B cell (primary cell): ENCODE measurements around the gene ANKAR. TPM values are rescaled to one million over a fixed set of nuclear protein-coding genes. Genes with fewer than 3 reads are reported as not detected.

ENCODE experiments used
- ATAC-seq: fragments of 200-7000 bp; cut with Tn5 transposase; one replicate; pipeline ENCODE4 v1.10.0; 2021; ENCODE audit warnings: low read depth, mild to moderate bottlenecking, moderate number of reproducible peaks, moderate library complexity
- CTCF ChIA-PET: fragments of 350-600 bp; sonication (Branson Sonifier 250); formaldehyde crosslinking; loops from one replicate; lab custom pipeline; 2021; ENCODE audit warnings: antibody characterized with exemption, inconsistent platforms; lab: Charles Lee
- POLR2A ChIA-PET: fragments of 350-600 bp; sonication (Branson Sonifier 250); formaldehyde crosslinking; loops from one replicate; lab custom pipeline; 2021; ENCODE audit warnings: antibody characterized with exemption; lab: Charles Lee
- DNase-seq: peaks from one replicate; pipeline ENCODE4 v3.0.0; 2013
- H2AFZ ChIP-seq: 2 replicates; pipeline ENCODE4 v1.6.1; 2012; ENCODE audit warnings: mild to moderate bottlenecking, low read depth, low read length; ENCODE audit not compliant: insufficient read depth, poor library complexity, severe bottlenecking
- H3K27ac ChIP-seq, 2 donors: 1 replicate in 1 of 2; 2 replicates in 1 of 2; pipeline ENCODE4 v1.5.1; 2012 to 2013; ENCODE audit warnings: low read length in 2 of 2, mild to moderate bottlenecking in 2 of 2, moderate library complexity in 1 of 2
- H3K27me3 ChIP-seq, 4 experiments: fragments of 200-600 bp in 1 of 4; sonication (generic) in 1 of 4; replicated peaks in 1 of 4; 1 replicate in 2 of 4; 2 replicates in 2 of 4; pipeline versions ENCODE4 v1.6.1 to v1.7.0; 2013 to 2016; ENCODE audit warnings: low read length in 3 of 4, mild to moderate bottlenecking in 2 of 4, mixed read lengths in 1 of 4, moderate library complexity in 1 of 4; ENCODE audit not compliant: insufficient read depth in 4 of 4, control insufficient read depth in 3 of 4; ENCODE audit errors: control extremely low read depth in 1 of 4
- H3K36me3 ChIP-seq, 2 experiments: replicated peaks in 1 of 2; 1 replicate in 1 of 2; 2 replicates in 1 of 2; pipeline versions ENCODE4 v1.6.1 to v1.7.1; 2013; ENCODE audit warnings: low read length in 1 of 2; ENCODE audit not compliant: insufficient read depth in 2 of 2, control insufficient read depth in 1 of 2; ENCODE audit errors: control extremely low read depth in 1 of 2, extremely low read depth in 1 of 2
- H3K4me1 ChIP-seq, 2 donors: fragments of 200-600 bp in 1 of 2; sonication (generic) in 1 of 2; 1 replicate in 1 of 2; 2 replicates in 1 of 2; pipeline versions ENCODE4 v1.5.1 to v1.6.1; 2013 to 2017; ENCODE audit warnings: low read length in 2 of 2; ENCODE audit not compliant: control insufficient read depth in 2 of 2, insufficient read depth in 2 of 2
- H3K4me2 ChIP-seq: replicated peaks from 2 replicates; pipeline ENCODE3; 2012; ENCODE audit warnings: mild to moderate bottlenecking, low read depth, low read length; ENCODE audit not compliant: poor library complexity, severe bottlenecking
- H3K4me3 ChIP-seq, 5 experiments: fragments of 200-600 bp in 1 of 5; sonication (generic) in 1 of 5; 1 replicate in 3 of 5; 2 replicates in 2 of 5; pipeline versions ENCODE4 v1.5.1 to v1.7.0; 2011 to 2016; ENCODE audit warnings: low read length in 4 of 5, mild to moderate bottlenecking in 4 of 5, low read depth in 2 of 5, control low read depth in 1 of 5, moderate library complexity in 1 of 5; ENCODE audit not compliant: insufficient read depth in 1 of 5; ENCODE audit errors: control extremely low read depth in 1 of 5, extremely low read depth in 1 of 5
- H3K79me2 ChIP-seq: fragments of 200-600 bp; sonication (generic); one replicate; pipeline ENCODE4 v1.6.0; 2016; ENCODE audit warnings: low read length; ENCODE audit not compliant: control insufficient read depth, insufficient read depth
- H3K9ac ChIP-seq: fragments of 200-600 bp; sonication (generic); 2 replicates; pipeline ENCODE4 v1.6.1; 2017; ENCODE audit warnings: mild to moderate bottlenecking, low read length, moderate library complexity
- H3K9me3 ChIP-seq, 3 donors: one replicate each; pipeline versions ENCODE4 v1.6.1 to v1.7.1; 2013; ENCODE audit warnings: low read length in 2 of 3; ENCODE audit not compliant: control insufficient read depth in 2 of 3, insufficient read depth in 1 of 3; ENCODE audit errors: control extremely low read depth in 1 of 3
- H4K20me1 ChIP-seq: 2 replicates; pipeline ENCODE4 v1.6.0; 2012; ENCODE audit warnings: mild to moderate bottlenecking, low read length; ENCODE audit not compliant: insufficient read depth, control insufficient read depth, poor library complexity, severe bottlenecking
- H3K27ac Mint-ChIP-seq: one replicate; pipeline ENCODE4 v1.8.0; 2021; ENCODE audit warnings: mixed read lengths
- H3K27me3 Mint-ChIP-seq: one replicate; pipeline ENCODE4 v1.8.0; 2021; ENCODE audit warnings: mixed read lengths
- H3K4me1 Mint-ChIP-seq: one replicate; pipeline ENCODE4 v1.8.0; 2021; ENCODE audit warnings: mixed read lengths
- H3K4me3 Mint-ChIP-seq: one replicate; pipeline ENCODE4 v1.8.0; 2021; ENCODE audit warnings: mixed read lengths
- H3K9me3 Mint-ChIP-seq: one replicate; pipeline ENCODE4 v1.8.0; 2022; ENCODE audit warnings: mixed read lengths; ENCODE audit not compliant: insufficient read depth
- EZH2 ChIP-seq: IDR thresholded peaks from 2 replicates; pipeline ENCODE4 v1.6.1; 2012; ENCODE audit warnings: borderline replicate concordance, low read depth, mild to moderate bottlenecking, moderate library complexity, low read length; ENCODE audit not compliant: insufficient read depth, poor library complexity, severe bottlenecking
- WGBS: methylation state at CpG from one replicate; pipeline ENCODE4 v1.1.5; 2013; ENCODE audit warnings: missing lambda C conversion rate; ENCODE audit not compliant: insufficient coverage; 5-methylcytosine and 5-hydroxymethylcytosine counted together
- intact Hi-C: fragments of 100-400 bp; cut with micrococcal nuclease; formaldehyde crosslinking; loops from one replicate; pipeline ENCODE4 v1.10.0; 2022
- polyA plus RNA-seq: library from polyadenylated mRNA; depleted of rRNA; stranded (reverse); fragments of >200 nt; gene quantifications from 2 replicates; pipeline ENCODE4 v1.2.3, GENCODE V29; 2012
- total RNA-seq, 2 donors: library from RNA; stranded (reverse); fragments of 120-200 nt in 1 of 2; gene quantifications; 1 replicate in 1 of 2; 2 replicates in 1 of 2; pipeline versions ENCODE4 v1.2.3 to v1.2.4, GENCODE V29; 2013 to 2022
- TF ChIP-seq, protein P1 (sequence below): fragments of 200-600 bp; IDR thresholded peaks from one replicate; pipeline ENCODE4 v1.8.0; 2022; ENCODE audit warnings: antibody characterized with exemption, mild to moderate bottlenecking

The ANKAR gene
- total and polyA plus RNA-seq, 2 donors (not counting 1 experiment from before 2014, with no cell fraction given), result 11.2 to 24.8 TPM

DNA sequence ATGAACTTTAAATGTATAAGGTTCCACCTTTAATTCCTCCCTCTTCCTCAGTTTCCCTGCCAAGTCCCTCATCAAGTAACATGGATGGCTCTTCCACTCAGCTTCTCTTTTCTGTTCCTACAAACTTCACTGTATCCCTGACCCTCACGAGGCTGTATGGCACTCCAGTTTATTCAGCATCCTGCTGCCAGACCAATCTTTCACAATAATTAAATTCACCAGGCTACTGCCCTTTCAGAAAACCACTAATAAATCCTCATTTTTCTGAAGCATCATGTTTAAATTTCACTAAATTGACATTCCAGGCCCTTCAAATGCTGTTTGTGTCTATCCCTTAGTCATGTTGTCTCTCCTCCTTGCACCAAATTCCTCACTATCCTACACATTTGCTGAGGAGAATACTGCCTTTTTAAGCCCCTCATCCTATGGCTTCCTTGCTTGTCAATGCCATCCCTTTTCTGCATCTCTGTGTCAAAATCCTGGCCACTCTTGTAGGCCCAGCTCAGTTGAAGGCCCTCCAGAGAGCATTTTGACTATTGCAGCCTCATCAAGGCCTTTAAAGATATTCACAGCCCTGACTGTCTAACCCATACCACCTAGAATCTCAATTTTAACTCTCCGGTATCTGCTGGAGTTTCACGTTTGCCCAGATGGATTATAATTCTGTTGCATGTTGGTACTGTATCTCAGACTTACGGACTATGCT is 36.0 kb upstream of the ANKAR start:
- no peaks in the 10 kb centered on the region for H3K4me1 Mint-ChIP-seq
- ATAC-seq (no peak), DNase-seq (no peak)
- Histone ChIP-seq H3K4me2 (no peak overlapping the region), H3K27ac (no peak overlapping the region), H3K4me1 (no peaks in the 10 kb centered on the region), H3K9me3 (no peaks in the 10 kb centered on the region), H4K20me1 (no peaks in the 10 kb centered on the region), H2AFZ (no peak overlapping the region), H3K36me3 (no peaks in the 10 kb centered on the region), H3K4me3 (no peak overlapping the region), H3K27me3 (no peaks in the 10 kb centered on the region), H3K79me2 (no peaks in the 10 kb centered on the region), H3K9ac (no peak overlapping the region)
- peaks cover 3% of the 10 kb centered on the region for H3K27me3 Mint-ChIP-seq
- TF ChIP-seq, protein P1, sequence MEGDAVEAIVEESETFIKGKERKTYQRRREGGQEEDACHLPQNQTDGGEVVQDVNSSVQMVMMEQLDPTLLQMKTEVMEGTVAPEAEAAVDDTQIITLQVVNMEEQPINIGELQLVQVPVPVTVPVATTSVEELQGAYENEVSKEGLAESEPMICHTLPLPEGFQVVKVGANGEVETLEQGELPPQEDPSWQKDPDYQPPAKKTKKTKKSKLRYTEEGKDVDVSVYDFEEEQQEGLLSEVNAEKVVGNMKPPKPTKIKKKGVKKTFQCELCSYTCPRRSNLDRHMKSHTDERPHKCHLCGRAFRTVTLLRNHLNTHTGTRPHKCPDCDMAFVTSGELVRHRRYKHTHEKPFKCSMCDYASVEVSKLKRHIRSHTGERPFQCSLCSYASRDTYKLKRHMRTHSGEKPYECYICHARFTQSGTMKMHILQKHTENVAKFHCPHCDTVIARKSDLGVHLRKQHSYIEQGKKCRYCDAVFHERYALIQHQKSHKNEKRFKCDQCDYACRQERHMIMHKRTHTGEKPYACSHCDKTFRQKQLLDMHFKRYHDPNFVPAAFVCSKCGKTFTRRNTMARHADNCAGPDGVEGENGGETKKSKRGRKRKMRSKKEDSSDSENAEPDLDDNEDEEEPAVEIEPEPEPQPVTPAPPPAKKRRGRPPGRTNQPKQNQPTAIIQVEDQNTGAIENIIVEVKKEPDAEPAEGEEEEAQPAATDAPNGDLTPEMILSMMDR, result no peak
- no peak for TF ChIP-seq EZH2
- no peak overlapping the region for H3K27ac Mint-ChIP-seq
- 100% methylated on average over 2 of the region's 4 CpGs for WGBS
- intact Hi-C loops, result no loop called here
- POLR2A ChIA-PET, result no interaction called here
- H3K4me3 Mint-ChIP-seq, result no peak overlapping the region
- CTCF ChIA-PET, result interaction anchor here (0.7 kb wide), 1 partner anchor 10 kb away, joined by 3 read pairs; no protein-coding TSS in a partner anchor
- no peaks in the 10 kb centered on the region for H3K9me3 Mint-ChIP-seq

DNA sequence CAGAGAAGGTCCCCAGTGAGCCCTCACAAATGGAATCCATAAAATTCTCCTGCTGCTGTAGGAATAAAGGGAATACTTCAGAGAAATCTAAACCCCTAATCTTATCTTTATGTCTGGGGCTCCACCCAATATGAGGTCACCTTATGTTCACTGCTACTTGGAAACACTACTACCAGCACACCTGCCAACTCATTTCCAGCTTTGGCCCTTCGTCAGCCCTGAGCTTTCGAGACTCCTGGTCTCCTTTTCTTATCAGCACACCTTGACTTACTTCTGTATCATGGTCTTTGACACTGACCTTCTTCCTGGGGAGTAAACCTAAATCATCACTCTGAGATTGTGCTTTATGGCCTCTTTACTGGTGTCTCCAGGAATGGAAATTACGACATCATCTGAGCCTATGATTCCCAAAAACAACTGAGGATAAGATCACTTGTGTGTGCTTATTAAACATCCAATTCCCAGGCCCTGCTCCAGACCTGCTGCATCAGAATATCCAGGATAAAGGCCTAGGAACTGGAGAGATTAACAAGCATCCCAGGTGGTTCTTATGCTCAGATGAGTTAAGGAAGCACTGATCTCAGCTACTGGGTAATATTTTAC is 35.4 kb upstream of the ANKAR start:
- H3K27me3 Mint-ChIP-seq, result peaks cover 3% of the 10 kb centered on the region
- ATAC-seq, result no peak
- POLR2A ChIA-PET, result no interaction called here

More for the DNA sequence above, 35.4 kb upstream of the ANKAR start:
- H3K27ac Mint-ChIP-seq, result no peak overlapping the region
- H3K9me3 Mint-ChIP-seq, result no peaks in the 10 kb centered on the region
- TF ChIP-seq, protein P1, result no peak
- no peak for TF ChIP-seq EZH2
- Histone ChIP-seq H3K36me3 (no peaks in the 10 kb centered on the region), H3K4me1 (no peaks in the 10 kb centered on the region), H3K27ac (no peak overlapping the region), H3K9ac (no peak overlapping the region), H3K4me3 (no peak overlapping the region), H3K27me3 (no peaks in the 10 kb centered on the region), H4K20me1 (no peaks in the 10 kb centered on the region), H3K4me2 (no peak overlapping the region), H3K9me3 (no peaks in the 10 kb centered on the region), H3K79me2 (no peaks in the 10 kb centered on the region), H2AFZ (no peak overlapping the region)
- no peak for DNase-seq
- no peaks in the 10 kb centered on the region for H3K4me1 Mint-ChIP-seq
- no peak overlapping the region for H3K4me3 Mint-ChIP-seq
- CTCF ChIA-PET, result no interaction called here
- 63% methylated on average over 3 of the region's 3 CpGs for WGBS
- intact Hi-C loops, result no loop called here
